Measurements from ENCODE around the gene SERP2. TPM values are rescaled to one million over a fixed set of nuclear protein-coding genes. Genes with fewer than 3 reads are reported as not detected.

SERP2 gene
- total and polyA plus RNA-seq, 2 of the 13 experiments (the other 11 are each of a cell fraction or from before 2014, with no cell fraction given): not detected

DNA sequence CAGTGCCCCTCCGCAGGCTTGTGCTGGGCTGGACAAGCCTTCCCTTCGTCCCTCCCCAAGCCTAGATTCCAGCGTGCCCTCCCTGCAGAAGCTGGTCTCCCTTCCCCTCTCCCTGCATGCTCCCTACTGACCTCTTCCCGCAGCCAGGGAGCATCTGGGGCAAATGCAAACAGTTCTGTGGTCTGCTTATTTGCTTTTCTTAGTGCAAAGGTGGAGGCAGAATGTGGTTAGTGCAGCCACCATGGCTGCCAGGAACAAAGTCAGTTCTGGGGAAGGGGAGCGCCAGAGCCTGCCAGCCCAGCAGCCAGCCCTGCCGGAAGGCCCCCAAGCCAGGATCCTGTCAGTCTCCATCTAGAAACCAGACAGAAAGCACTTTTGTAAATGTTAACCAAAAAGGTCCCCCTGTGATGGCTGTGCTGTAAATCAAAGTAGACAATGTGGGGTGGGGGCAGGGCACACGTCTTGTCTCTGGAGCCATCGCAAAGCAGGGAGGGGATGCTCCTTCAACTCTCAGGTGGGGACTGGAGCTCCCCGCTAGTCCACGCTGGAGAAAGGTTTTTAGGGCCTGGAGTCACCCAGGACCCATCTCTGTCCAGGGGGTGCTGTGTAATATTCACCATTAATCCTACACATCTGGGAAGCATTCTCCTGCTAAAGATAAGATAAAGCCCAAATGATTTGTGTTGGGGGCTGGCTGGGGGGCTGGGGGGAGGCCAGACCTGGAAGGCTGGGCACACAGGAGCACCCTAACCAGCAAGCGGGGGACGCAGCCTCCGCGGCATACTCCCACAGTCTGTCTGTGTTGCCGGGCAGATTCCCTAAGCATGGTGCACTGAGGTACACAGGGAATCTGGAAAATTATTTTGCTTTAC is 30.9 kb downstream of the SERP2 start (continued):
- TF ChIP-seq ZNF713 (CRISPR knock-in tag; IDR thresholded peaks at IDR 0.05) (0 out of 2 replicates have a peak, but pooled peaks have one; percentile 45), NFIB (CRISPR knock-in tag; IDR thresholded peaks at IDR 0.05; ENCODE audit: borderline replicate concordance) (no peak), ZNF431 (CRISPR knock-in tag; IDR thresholded peaks at IDR 0.05; ENCODE audit: borderline replicate concordance, low read depth) (no peak), FOSL2 (CRISPR knock-in tag; IDR thresholded peaks at IDR 0.05) (peak; percentile 59), ZNF670 (CRISPR knock-in tag; IDR thresholded peaks at IDR 0.05; ENCODE audit: borderline replicate concordance) (no peak), KDM3A (CRISPR knock-in tag; IDR thresholded peaks at IDR 0.05; ENCODE audit: low read depth) (0 out of 2 replicates have a peak, but pooled peaks have one; percentile 53), ZNF678 (CRISPR knock-in tag; IDR thresholded peaks at IDR 0.05) (no peak), MAFG (CRISPR knock-in tag; IDR thresholded peaks at IDR 0.05) (no peak), BHLHE40 (IDR thresholded peaks at IDR 0.05; ENCODE audit: low read length) (peak; percentile 44), ZNF766 (CRISPR knock-in tag; IDR thresholded peaks at IDR 0.05; ENCODE audit: borderline replicate concordance) (no peak), MAFK (conservative IDR thresholded peaks at IDR 0.05 in 1 of 2, IDR thresholded peaks at IDR 0.05 in 1 of 2; ENCODE audit: low read length in 2 of 2) (0 out of 4 replicates have a peak, but pooled peaks of 1 of the 2 experiments have one; percentile 3), SMC3 (IDR thresholded peaks at IDR 0.05; ENCODE audit: low read length) (0 out of 2 replicates have a peak, but pooled peaks have one; percentile 24), SMYD3 (CRISPR knock-in tag; IDR thresholded peaks at IDR 0.05) (0 out of 2 replicates have a peak, but pooled peaks have one; percentile 31), SYNCRIP (IDR thresholded peaks at IDR 0.05; ENCODE audit: insufficient read depth, low read depth, low read length) (no peak), ZNF296 (CRISPR knock-in tag; conservative IDR thresholded peaks at IDR 0.05) (no peak), NFKBIZ (CRISPR knock-in tag; IDR thresholded peaks at IDR 0.05) (peak; percentile 58; the same call in 1 of the 2 replicates), NONO (IDR thresholded peaks at IDR 0.05) (no peak), NONO (CRISPR knock-in tag; conservative IDR thresholded peaks at IDR 0.05) (peak; percentile 84), SALL1 (CRISPR knock-in tag; IDR thresholded peaks at IDR 0.05) (peak; percentile 82), KLF16 (CRISPR knock-in tag; IDR thresholded peaks at IDR 0.05) (peak in 1 of 2 experiments; percentile 72; a peak in 1 of 4 replicates), ZSCAN20 (CRISPR knock-in tag; IDR thresholded peaks at IDR 0.05; ENCODE audit: borderline replicate concordance) (no peak), ZNF543 (CRISPR knock-in tag; IDR thresholded peaks at IDR 0.05) (no peak), MZF1 (CRISPR knock-in tag; IDR thresholded peaks at IDR 0.05; ENCODE audit: borderline replicate concordance) (no peak)
- TF ChIP-seq, protein P1, sequence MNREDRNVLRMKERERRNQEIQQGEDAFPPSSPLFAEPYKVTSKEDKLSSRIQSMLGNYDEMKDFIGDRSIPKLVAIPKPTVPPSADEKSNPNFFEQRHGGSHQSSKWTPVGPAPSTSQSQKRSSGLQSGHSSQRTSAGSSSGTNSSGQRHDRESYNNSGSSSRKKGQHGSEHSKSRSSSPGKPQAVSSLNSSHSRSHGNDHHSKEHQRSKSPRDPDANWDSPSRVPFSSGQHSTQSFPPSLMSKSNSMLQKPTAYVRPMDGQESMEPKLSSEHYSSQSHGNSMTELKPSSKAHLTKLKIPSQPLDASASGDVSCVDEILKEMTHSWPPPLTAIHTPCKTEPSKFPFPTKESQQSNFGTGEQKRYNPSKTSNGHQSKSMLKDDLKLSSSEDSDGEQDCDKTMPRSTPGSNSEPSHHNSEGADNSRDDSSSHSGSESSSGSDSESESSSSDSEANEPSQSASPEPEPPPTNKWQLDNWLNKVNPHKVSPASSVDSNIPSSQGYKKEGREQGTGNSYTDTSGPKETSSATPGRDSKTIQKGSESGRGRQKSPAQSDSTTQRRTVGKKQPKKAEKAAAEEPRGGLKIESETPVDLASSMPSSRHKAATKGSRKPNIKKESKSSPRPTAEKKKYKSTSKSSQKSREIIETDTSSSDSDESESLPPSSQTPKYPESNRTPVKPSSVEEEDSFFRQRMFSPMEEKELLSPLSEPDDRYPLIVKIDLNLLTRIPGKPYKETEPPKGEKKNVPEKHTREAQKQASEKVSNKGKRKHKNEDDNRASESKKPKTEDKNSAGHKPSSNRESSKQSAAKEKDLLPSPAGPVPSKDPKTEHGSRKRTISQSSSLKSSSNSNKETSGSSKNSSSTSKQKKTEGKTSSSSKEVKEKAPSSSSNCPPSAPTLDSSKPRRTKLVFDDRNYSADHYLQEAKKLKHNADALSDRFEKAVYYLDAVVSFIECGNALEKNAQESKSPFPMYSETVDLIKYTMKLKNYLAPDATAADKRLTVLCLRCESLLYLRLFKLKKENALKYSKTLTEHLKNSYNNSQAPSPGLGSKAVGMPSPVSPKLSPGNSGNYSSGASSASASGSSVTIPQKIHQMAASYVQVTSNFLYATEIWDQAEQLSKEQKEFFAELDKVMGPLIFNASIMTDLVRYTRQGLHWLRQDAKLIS (CRISPR knock-in tag; IDR thresholded peaks at IDR 0.05): no peak
- TF ChIP-seq, protein P2, sequence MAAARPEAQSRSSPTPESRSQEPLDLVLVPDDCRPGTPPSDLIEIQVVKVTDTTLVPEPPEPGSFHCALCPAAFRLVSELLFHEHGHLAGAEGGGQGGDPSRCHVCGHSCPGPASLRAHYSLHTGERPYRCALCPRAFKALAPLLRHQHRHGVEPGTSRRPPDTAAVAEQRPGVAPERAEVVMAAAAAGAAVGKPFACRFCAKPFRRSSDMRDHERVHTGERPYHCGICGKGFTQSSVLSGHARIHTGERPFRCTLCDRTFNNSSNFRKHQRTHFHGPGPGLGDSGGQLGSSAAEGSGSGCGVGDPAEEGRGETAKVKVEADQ (CRISPR knock-in tag; IDR thresholded peaks at IDR 0.05; ENCODE audit: borderline replicate concordance): no peak
- TF ChIP-seq, protein P3, sequence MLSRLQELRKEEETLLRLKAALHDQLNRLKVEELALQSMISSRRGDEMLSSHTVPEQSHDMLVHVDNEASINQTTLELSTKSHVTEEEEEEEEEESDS (CRISPR knock-in tag; IDR thresholded peaks at IDR 0.05; ENCODE audit: borderline replicate concordance): no peak

All from HepG2 (cell line).